DMS114 treated with DMSO at 0.1 percent for 48 hours (cell line): ENCODE results near the gene C20orf204.
"Not testable (repeated sequence)": the region's sequence is repeated elsewhere in the genome, so short reads cannot be mapped to it uniquely, and the experiment has no call there.

ENCODE experiments used
- DNase-seq: peaks from one replicate; lab custom pipeline; 2025; ENCODE audit not compliant: unreplicated experiment; lab: John Stamatoyannopoulos, UW

C20orf204 gene

DNA sequence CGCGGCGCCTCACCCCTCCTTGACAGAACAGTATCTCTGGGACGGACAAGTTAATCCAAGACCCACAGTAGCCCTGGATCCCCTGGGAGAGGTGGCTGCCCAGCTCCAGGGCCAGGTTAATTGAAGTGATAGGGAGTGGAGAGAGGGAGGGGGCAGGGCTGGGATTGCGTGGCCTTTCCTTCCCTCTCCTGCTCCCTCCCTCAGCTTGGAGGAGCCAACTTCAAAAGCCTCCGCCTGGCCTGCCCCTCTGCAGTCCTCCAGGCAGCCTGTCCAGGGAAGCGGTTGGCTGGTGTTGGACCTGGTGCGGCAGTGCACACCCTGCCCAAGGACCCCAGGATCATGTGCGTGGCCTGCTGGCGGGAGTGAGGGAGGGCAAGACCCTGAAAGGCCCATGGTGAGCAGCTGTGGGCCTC, at the start of gene C20orf204:
TSS of gene C20orf204 (plus strand) at position 250 of the 413 bp plus-strand sequence. CDS start at position 392, 142 bp downstream.
- DNase-seq: no peak

DNA sequence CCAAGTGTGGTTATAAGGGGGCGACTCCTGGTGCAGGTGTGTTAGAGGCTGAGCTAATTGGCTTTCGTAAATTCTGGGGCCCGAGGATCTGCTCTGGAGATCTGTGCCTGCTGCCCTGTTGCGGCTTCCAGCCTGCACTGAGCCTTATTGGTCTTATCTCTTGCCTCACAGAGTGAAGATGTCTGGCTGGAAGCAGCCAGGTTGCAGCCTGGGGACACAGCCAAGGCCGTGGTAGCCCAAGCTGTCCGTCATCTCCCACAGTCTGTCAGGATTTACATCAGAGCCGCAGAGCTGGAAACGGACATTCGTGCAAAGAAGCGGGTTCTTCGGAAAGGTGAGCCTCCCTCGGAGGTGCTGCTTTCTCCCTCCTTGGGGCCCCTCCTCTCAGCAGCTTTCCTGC, 35.1 kb upstream of the C20orf204 start:
- no peak for DNase-seq

DNA sequence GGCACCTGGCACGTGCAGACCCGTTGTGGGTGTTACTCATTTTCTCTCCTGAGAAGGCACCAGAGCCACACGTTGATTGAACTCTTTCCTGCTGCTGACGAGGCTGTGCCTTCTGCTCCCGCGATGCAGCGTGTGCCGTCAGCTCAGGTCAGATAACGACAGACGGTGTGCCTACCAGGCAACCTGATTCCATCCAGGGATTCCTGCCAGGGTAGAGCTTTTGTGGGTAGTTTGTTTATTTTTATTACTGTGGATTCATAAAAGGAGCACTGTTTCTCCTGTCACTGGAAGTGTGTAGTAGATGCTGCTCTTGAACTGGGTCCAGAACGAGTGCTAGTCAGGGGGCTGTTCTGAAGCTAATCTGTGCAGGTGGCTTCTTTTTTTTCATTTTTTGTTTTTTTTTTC, 34.4 kb upstream of the C20orf204 start:
- no peak for DNase-seq

DNA sequence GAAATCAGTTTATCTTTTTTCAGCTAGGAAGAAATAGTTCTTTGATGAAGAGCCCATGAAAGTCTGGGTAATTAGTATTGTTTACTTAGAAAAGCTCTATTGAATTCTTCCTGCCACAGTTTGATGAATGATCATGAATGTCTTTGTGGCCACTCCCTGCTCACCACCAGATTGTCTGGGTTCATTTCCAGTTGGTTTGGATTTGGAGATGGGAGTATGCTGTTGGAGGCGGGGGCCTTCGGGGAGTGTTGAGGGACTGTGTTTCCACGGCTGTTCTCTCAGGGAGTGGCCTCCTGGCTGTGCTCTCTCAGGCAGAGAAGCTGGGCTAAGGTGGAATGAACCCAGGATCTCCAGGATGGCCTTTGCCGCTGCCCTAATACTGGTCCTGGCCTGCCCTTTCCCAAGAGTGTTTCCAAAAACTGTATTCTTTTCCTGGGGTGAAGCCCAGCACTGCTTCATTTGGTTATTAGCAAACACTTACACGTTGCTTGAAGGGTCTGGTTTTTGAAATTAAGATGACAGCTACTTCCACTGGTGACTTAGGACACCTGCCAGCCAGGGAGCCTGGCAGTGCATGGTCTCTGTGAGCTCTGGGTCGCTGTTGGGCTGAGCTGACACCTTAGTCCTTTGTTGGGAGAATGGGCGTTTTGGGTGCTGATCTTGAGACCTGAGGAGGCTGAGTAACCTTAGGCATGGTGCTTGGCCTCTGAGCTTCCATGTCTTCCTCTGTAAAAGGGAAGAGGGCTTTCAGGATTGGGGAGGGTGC, 31.8 kb upstream of the C20orf204 start:
- no peak for DNase-seq

DNA sequence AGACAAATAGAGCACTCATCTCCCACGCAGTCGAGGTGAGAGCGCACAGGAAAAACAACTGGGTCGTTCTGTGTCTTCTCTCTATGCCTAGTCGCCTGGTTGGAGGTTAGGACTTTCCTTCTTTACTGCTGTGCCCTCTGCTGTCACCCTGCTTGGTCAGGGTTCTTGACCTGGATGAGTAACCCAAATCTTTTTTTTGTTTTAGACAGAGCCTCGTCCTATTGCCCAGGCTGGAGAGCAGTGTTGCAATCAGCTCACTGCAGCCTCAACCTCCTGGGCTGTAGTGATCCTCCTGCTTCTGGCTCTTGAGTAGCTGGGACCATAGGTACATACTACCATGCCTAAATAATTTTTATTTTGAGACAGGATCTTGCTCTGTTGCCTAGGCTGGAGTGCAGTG, 30.6 kb upstream of the C20orf204 start:
- DNase-seq: no peak

DNA sequence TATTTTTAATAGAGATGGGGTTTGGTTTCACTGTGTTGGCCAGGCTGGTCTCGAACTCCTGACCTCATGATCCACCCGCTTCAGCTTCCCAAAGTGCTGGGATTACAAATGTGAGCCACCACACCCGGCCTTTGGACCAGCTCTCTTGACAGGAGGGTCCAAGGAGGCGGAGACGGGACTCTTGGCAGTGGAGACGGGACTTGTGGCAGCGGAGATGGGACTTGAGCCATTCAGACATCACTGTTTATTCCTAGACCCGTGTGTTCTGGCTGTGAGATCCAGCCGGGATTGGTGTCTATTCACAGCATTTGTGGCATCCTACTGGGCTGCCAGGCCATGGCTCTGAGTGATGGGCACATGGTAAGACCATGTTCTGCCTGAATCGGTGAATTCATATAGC, 29.5 kb upstream of the C20orf204 start:
- no peak for DNase-seq

DNA sequence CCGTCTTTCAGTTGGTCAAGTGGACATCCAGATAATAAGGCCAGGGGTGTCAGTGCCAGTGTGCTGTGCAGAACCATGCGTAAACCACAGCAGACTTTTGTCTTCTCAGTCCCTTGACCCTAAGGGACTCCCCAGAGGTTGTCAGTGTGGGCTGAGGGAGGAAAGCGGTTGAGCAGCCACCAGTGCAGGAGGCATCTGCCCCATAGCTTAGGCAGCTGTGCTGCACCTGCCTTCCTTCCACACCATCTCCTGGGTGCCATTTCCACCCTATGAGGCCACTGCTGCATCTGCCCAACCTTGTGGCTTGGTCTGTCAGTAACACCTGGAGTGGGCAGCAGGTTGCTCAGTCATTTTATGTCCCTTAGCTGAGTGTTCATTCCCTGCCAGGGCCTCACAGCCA, 29.1 kb upstream of the C20orf204 start:
- DNase-seq: no peak

DNA sequence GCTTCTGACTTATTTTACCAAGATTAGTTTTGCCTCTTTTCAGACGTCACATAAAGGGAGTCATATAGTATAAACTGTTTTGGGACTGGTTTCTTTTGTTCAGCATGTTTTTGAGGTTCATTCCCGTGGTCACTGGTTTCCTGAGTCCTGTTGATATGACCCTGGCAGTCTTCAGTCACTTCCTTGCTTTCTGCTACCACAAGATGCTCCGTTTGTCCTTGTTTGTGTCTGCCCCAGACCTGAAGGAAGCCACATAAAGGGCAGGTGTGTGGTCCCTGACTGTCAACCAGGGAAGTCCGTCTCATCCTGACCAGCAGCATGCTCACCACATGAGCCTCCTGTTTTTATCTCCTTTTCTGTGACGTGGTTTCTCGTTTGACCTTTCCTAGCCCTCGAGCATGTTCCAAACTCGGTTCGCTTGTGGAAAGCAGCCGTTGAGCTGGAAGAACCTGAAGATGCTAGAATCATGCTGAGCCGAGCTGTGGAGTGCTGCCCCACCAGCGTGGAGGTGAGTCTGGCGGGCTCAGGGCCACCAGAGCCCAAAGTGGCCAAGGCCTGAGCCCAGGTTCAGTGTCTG, 26.1 kb upstream of the C20orf204 start:
- no peak for DNase-seq

GRCh38 chr20:64010711-64011237, 25.2 kb upstream of the C20orf204 start:
- DNase-seq: no peak

- DNase-seq: no peak
These were observed 24.6 kb upstream of the C20orf204 start for GRCh38 chr20:64011366-64011779.

- not testable (repeated sequence) for DNase-seq
These were observed 23.4 kb upstream of the C20orf204 start for GRCh38 chr20:64012385-64013154.

GRCh38 chr20:64015635-64016034, 20.3 kb upstream of the C20orf204 start:
- no peak for DNase-seq

- DNase-seq: no peak
These were observed 14.6 kb upstream of the C20orf204 start for GRCh38 chr20:64021124-64021975.

GRCh38 chr20:64022671-64023360, 13.2 kb upstream of the C20orf204 start:
- DNase-seq: no peak

GRCh38 chr20:64023361-64024140, 12.4 kb upstream of the C20orf204 start:
- no peak for DNase-seq

GRCh38 chr20:64024141-64024990, 11.6 kb upstream of the C20orf204 start:
- DNase-seq: no peak

- DNase-seq: no peak
These were observed 10.7 kb upstream of the C20orf204 start for GRCh38 chr20:64025101-64025825.
